HepG2 (cell line): Measurements from ENCODE around the gene TECRL. TPM values are rescaled to one million over a fixed set of nuclear protein-coding genes. Genes with fewer than 3 reads are reported as not detected.

Source experiments
- CCAR2 ChIP-seq: fragments of 200-400 bp; formaldehyde crosslinking; optimal IDR thresholded peaks from 2 replicates; pipeline ENCODE3; 2018; ENCODE audit warnings: low read depth, mild to moderate bottlenecking, low read length, moderate library complexity
- DMTF1 ChIP-seq: sonication (generic); formaldehyde crosslinking; IDR thresholded peaks from 2 replicates; pipeline ENCODE4 v1.4.0; 2020; ENCODE audit warnings: mild to moderate bottlenecking, missing genetic modification reagents
- GPBP1L1 ChIP-seq: sonication (generic); formaldehyde crosslinking; IDR thresholded peaks from 2 replicates; pipeline ENCODE4 v1.5.0; 2020; ENCODE audit warnings: mild to moderate bottlenecking, missing genetic modification reagents
- PATZ1 ChIP-seq: sonication (generic); formaldehyde crosslinking; IDR thresholded peaks from 2 replicates; pipeline ENCODE4 v1.4.0; 2020; ENCODE audit warnings: missing genetic modification reagents
- PAX8 ChIP-seq: sonication (generic); formaldehyde crosslinking; IDR thresholded peaks from 2 replicates; pipeline ENCODE4 v1.8.0; 2022; ENCODE audit warnings: mild to moderate bottlenecking, missing genetic modification reagents, borderline replicate concordance
- POLR2AphosphoS5 ChIP-seq: IDR thresholded peaks from 2 replicates; pipeline ENCODE4 v1.6.1; 2012; ENCODE audit warnings: low read depth, low read length
- RBM39 ChIP-seq: fragments of 200-400 bp; formaldehyde crosslinking; IDR thresholded peaks from one replicate; pipeline ENCODE4 v1.6.1; 2018; ENCODE audit warnings: antibody characterized with exemption, mild to moderate bottlenecking, low read depth, low read length; ENCODE audit not compliant: poor library complexity, severe bottlenecking
- TAF15 ChIP-seq: fragments of 200-400 bp; formaldehyde crosslinking; IDR thresholded peaks from one replicate; pipeline ENCODE4 v1.6.1; 2018; ENCODE audit warnings: mild to moderate bottlenecking, low read depth, low read length; ENCODE audit not compliant: poor library complexity, severe bottlenecking
- ZNF253 ChIP-seq: sonication (generic); formaldehyde crosslinking; IDR thresholded peaks from 2 replicates; pipeline ENCODE4 v1.8.0; 2022; ENCODE audit warnings: mild to moderate bottlenecking, missing genetic modification reagents, borderline replicate concordance
- polyA plus RNA-seq, 8 experiments: library from polyadenylated mRNA; depleted of rRNA in 3 of 8; stranded (reverse) in 7 of 8; unstranded in 1 of 8; fragments of >200 nt; fragmentation: Illumina TruSeq in 4 of 8; extraction: Trizol in 4 of 8; gene quantifications; 2 replicates each; pipeline versions ENCODE4 v1.2.1 to v1.2.3, GENCODE V29; 2011 to 2016; ENCODE audit warnings: low read depth in 4 of 8, missing spikeins in 1 of 8, mixed read lengths in 1 of 8; ENCODE audit not compliant: insufficient read depth in 1 of 8
- total RNA-seq, 5 experiments: library from RNA; depleted of rRNA; stranded (reverse); fragments of >200 nt; fragmentation: Illumina TruSeq; extraction: Trizol; gene quantifications; 2 replicates each; pipeline ENCODE4 v1.2.3, GENCODE V29; 2016; ENCODE audit warnings: low read depth in 1 of 5

The TECRL gene
- total and polyA plus RNA-seq, 2 of the 13 experiments (the other 11 are each of a cell fraction or from before 2014, with no cell fraction given), result not detected

GRCh38 chr4:64360664-64361398, 48.4 kb downstream of the TECRL start (continued):
- TF ChIP-seq CCAR2, result no peak
- TF ChIP-seq RBM39, result no peak
- TF ChIP-seq PAX8, result no peak
- TF ChIP-seq POLR2AphosphoS5, result no peak
- no peak for TF ChIP-seq DMTF1 (CRISPR knock-in tag)
- TF ChIP-seq ZNF253, result no peak
- TF ChIP-seq TAF15, result no peak
- TF ChIP-seq PATZ1 (CRISPR knock-in tag), result no peak
- TF ChIP-seq GPBP1L1 (CRISPR knock-in tag), result no peak
